Astrocyte of the spinal cord (primary cell): ENCODE results near the gene TMEM45A.

Experiments
- DNase-seq: peaks from one replicate; pipeline ENCODE4 v3.0.0; 2011; ENCODE audit warnings: low read depth, low spot score
- H3K4me3 ChIP-seq: 2 replicates; pipeline ENCODE4 v1.5.1; 2011; ENCODE audit warnings: low read depth, mild to moderate bottlenecking, low read length, moderate library complexity
- in situ Hi-C: cut with HindIII; loops from 2 replicates; pipeline ENCODE4 v1.10.0; 2017; ENCODE audit warnings: low sequenced_read_pairs
- TF ChIP-seq, protein P1 (sequence below): IDR thresholded peaks from 2 replicates; pipeline ENCODE4 v1.5.1; 2012; ENCODE audit warnings: low read depth, mild to moderate bottlenecking, low read length, inconsistent platforms

The TMEM45A gene

DNA sequence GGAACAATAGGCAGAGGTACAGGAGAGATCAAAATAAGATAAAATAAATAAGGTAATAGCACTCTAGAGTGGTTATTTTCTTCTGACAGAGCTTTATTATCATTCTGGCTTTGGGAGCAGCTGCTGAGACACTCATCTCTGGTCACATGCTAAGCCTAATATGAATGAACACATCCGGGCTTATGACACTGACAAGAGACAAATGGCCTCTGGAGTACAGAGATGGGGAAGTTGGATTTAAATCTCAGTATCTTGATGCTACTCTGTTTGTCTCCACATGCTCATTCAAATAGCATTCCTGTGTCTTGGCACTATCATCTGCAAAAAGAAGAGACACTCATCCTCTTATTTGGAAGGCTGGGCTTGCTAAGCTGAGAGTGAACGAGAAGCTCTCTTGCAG lies 55.6 kb downstream of the TMEM45A start:
- TF ChIP-seq, protein P1, sequence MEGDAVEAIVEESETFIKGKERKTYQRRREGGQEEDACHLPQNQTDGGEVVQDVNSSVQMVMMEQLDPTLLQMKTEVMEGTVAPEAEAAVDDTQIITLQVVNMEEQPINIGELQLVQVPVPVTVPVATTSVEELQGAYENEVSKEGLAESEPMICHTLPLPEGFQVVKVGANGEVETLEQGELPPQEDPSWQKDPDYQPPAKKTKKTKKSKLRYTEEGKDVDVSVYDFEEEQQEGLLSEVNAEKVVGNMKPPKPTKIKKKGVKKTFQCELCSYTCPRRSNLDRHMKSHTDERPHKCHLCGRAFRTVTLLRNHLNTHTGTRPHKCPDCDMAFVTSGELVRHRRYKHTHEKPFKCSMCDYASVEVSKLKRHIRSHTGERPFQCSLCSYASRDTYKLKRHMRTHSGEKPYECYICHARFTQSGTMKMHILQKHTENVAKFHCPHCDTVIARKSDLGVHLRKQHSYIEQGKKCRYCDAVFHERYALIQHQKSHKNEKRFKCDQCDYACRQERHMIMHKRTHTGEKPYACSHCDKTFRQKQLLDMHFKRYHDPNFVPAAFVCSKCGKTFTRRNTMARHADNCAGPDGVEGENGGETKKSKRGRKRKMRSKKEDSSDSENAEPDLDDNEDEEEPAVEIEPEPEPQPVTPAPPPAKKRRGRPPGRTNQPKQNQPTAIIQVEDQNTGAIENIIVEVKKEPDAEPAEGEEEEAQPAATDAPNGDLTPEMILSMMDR: no peak
- H3K4me3 ChIP-seq: no peak overlapping the region
- DNase-seq: no peak
- in situ Hi-C loops: no loop called here

DNA sequence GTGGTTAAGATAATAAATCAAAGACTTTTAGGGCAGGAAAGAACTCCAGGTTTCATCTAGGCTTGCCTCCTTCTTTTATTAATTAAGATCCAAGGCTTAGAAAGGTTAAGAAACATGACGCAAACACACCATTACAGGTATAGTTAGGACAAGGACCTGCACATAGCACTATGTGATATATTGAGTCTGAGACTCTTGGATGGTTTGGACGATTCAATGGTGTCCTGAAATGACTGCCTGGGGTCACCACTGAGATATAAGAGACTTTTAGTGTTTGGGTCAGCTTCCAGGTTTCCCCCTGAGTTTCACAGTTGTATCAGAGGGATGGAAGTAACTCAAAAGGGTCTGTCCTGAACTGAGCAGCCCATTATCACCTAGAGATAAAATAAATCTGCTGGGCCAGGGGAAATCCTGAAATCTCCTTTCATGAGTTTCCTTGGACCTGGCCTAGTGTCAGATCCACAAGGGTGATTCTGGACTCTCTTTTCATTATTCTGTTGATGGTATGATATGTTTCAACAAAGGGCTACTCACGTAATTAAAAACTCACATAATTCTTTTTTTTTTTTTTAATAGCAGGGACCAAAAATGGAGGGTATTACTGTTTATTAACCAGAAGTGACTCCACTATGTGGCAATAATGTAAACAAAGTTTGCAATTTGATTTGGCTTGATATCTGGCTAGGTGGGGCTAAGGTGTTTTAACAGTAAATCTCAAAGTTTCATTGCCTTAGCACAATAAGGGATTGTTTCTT lies 61.4 kb downstream of the TMEM45A start:
- in situ Hi-C loops: no loop called here

DNA sequence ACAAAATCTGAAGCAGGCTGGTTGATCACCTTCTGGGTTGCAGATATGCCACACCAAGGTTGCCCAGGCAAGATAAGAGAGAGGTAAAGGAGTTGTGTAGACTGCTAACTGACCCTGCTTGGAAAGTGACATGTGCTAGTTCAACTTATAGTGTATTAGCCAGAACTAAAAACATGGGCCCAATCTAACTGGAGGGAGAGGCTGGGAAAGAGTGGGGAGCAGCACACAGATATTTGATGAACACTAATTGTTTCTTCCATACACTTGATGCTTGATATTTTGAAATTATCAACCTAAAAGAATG lies 61.9 kb downstream of the TMEM45A start:
- TF ChIP-seq, protein P1: no peak
- in situ Hi-C loops: no loop called here
- no peak overlapping the region for H3K4me3 ChIP-seq
- no peak for DNase-seq

More for the DNA sequence above, 61.4 kb downstream of the TMEM45A start:
- DNase-seq: no peak
- no peak overlapping the region for H3K4me3 ChIP-seq
- TF ChIP-seq, protein P1: no peak

DNA sequence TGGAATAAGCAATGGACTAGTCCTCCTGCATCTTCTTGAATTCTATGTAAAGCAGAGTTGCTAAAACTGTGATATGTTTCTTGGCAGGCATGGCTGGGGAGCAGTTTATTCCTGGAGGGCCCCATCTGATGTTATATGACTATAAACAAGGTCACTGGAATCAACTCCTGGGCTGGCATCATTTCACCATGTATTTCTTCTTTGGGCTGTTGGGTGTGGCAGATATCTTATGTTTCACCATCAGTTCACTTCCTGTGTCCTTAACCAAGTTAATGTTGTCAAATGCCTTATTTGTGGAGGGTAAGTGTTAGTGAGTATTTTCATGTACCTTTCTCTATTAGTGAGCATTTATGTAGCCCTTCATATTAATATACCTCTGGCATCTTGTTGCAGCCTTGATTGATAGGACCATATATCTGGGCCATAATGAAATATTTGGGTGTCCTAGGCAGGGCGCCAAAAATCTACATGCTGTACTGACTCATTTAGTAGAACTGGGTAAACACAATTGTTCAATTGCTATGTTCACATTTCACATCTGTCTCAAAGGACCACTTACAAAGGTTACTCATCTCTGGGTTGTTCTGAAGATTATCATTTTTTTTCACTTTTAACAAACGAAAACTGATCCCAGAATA lies 64.4 kb downstream of the TMEM45A start:
- no peak overlapping the region for H3K4me3 ChIP-seq
- peak; percentile 74 for DNase-seq
- TF ChIP-seq, protein P1: no peak
- in situ Hi-C loops: no loop called here

DNA sequence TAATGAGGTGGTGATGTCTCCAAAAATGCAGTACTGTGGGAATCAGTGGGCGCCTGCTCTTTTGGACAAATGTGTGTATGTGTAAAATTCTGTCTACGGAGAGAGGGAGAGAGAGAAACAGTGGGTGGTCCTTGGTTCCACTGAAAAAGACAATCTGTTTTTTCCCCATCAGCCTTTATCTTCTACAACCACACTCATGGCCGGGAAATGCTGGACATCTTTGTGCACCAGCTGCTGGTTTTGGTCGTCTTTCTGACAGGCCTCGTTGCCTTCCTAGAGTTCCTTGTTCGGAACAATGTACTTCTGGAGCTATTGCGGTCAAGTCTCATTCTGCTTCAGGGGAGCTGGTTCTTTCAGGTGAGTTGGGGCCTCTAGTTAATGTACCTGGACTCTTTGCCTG lies 65.8 kb downstream of the TMEM45A start:
- no peak for DNase-seq
- TF ChIP-seq, protein P1: no peak

DNA sequence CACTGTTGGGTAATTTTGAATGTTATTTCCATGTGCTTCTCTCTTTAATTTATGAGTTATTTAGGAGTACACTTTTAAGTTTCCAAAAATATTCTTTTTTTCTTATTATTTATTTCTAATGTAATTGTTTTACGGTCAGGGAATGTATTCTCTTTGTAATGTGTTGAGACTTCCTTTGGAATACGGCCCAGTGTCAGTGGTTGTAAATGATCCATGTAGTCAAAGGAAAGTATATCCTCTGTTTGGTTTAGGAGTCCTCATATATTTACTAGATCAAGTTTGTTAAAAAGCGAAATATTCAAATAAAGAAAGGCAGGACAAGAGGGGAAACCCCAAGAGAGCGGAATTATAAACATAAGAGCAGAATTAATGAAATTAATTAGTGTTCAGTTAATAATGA lies 68.0 kb downstream of the TMEM45A start:
- TF ChIP-seq, protein P1: no peak
- no peak overlapping the region for H3K4me3 ChIP-seq
- in situ Hi-C loops: no loop called here
- DNase-seq: no peak

More for the DNA sequence above, 65.8 kb downstream of the TMEM45A start:
- in situ Hi-C loops: no loop called here
- no peak overlapping the region for H3K4me3 ChIP-seq
